ENCODE results near the gene A4GNT.

A4GNT gene

GRCh38 chr3:138081371-138082084, 50.7 kb downstream of the A4GNT start:
- CTCF ChIA-PET, result interaction anchor here (1.0 to 1.9 kb wide), 3 partner anchors 11 to 37 kb away, joined by 3 to 7 read pairs (median 7); partner anchors contain the start of gene DZIP1L
- POLR2A ChIA-PET, result no interaction called here
- no peak for DNase-seq
- Histone ChIP-seq H3K9me3 (ENCODE audit: control extremely low read depth in 1 of 5, control insufficient read depth in 4 of 5, insufficient read depth in 2 of 5, low read depth in 1 of 5, low read length in 4 of 5) (no peaks in the 10 kb centered on the region), H3K36me3 (ENCODE audit: control insufficient read depth in 4 of 4, insufficient read depth in 4 of 4, low read length in 3 of 4) (peaks cover 0 to 13% (median 0%) of the 10 kb centered on the region in 4 experiments), H3K27me3 (replicated peaks in 2 of 5; ENCODE audit: control insufficient read depth in 4 of 5, insufficient read depth in 5 of 5, low read length in 4 of 5) (no peaks in the 10 kb centered on the region), H3K27ac (ENCODE audit: insufficient read depth in 1 of 2, low read depth in 1 of 2, low read length in 2 of 2, poor library complexity in 1 of 2, severe bottlenecking in 2 of 2) (no peak overlapping the region), H3K4me1 (ENCODE audit: control extremely low read depth in 1 of 4, control insufficient read depth in 4 of 4, insufficient read depth in 4 of 4, low read length in 3 of 4) (no peaks in the 10 kb centered on the region), H3K4me3 (ENCODE audit: control insufficient read depth in 1 of 7, extremely low read depth in 1 of 7, insufficient read depth in 4 of 7, low read depth in 2 of 7, low read length in 6 of 7) (no peak overlapping the region)
- 96% methylated on average over 4 of the region's 5 CpGs for WGBS (ENCODE audit: insufficient coverage)

GRCh38 chr3:138079901-138080300, 52.3 kb downstream of the A4GNT start:
- POLR2A ChIA-PET, result no interaction called here
- Histone ChIP-seq H3K27me3 (replicated peaks in 2 of 5; ENCODE audit: control insufficient read depth in 4 of 5, insufficient read depth in 5 of 5, low read length in 4 of 5) (no peaks in the 10 kb centered on the region), H3K27ac (ENCODE audit: insufficient read depth in 1 of 2, low read depth in 1 of 2, low read length in 2 of 2, poor library complexity in 1 of 2, severe bottlenecking in 2 of 2) (no peak overlapping the region), H3K36me3 (ENCODE audit: control insufficient read depth in 4 of 4, insufficient read depth in 4 of 4, low read length in 3 of 4) (peaks cover 0 to 12% (median 0%) of the 10 kb centered on the region in 4 experiments), H3K9me3 (ENCODE audit: control extremely low read depth in 1 of 5, control insufficient read depth in 4 of 5, insufficient read depth in 2 of 5, low read depth in 1 of 5, low read length in 4 of 5) (no peaks in the 10 kb centered on the region), H3K4me3 (ENCODE audit: control insufficient read depth in 1 of 7, extremely low read depth in 1 of 7, insufficient read depth in 4 of 7, low read depth in 2 of 7, low read length in 6 of 7) (no peak overlapping the region), H3K4me1 (ENCODE audit: control extremely low read depth in 1 of 4, control insufficient read depth in 4 of 4, insufficient read depth in 4 of 4, low read length in 3 of 4) (no peaks in the 10 kb centered on the region)
- WGBS (ENCODE audit: insufficient coverage), result 96% methylated on average over 5 of the region's 5 CpGs
- no peak for DNase-seq
- CTCF ChIA-PET, result interaction anchor here (0.7 to 1.1 kb wide), 4 partner anchors 9 to 28 kb away, joined by 3 to 4 read pairs (median 3); no protein-coding TSS in a partner anchor

- Histone ChIP-seq H3K27me3 (replicated peaks in 2 of 5; ENCODE audit: control insufficient read depth in 4 of 5, insufficient read depth in 5 of 5, low read length in 4 of 5) (no peaks in the 10 kb centered on the region), H3K36me3 (ENCODE audit: control insufficient read depth in 4 of 4, insufficient read depth in 4 of 4, low read length in 3 of 4) (peaks cover 0 to 10% (median 0%) of the 10 kb centered on the region in 4 experiments), H3K9me3 (ENCODE audit: control extremely low read depth in 1 of 5, control insufficient read depth in 4 of 5, insufficient read depth in 2 of 5, low read depth in 1 of 5, low read length in 4 of 5) (no peaks in the 10 kb centered on the region), H3K27ac (ENCODE audit: insufficient read depth in 1 of 2, low read depth in 1 of 2, low read length in 2 of 2, poor library complexity in 1 of 2, severe bottlenecking in 2 of 2) (no peak overlapping the region), H3K4me1 (ENCODE audit: control extremely low read depth in 1 of 4, control insufficient read depth in 4 of 4, insufficient read depth in 4 of 4, low read length in 3 of 4) (no peaks in the 10 kb centered on the region), H3K4me3 (ENCODE audit: control insufficient read depth in 1 of 7, extremely low read depth in 1 of 7, insufficient read depth in 4 of 7, low read depth in 2 of 7, low read length in 6 of 7) (no peak overlapping the region)
- DNase-seq, result no peak
- ChIA-PET CTCF (interaction anchor here (1.1 kb wide), 1 partner anchor 10 kb away, joined by 3 read pairs; no protein-coding TSS in a partner anchor), POLR2A (no interaction called here)
- WGBS (ENCODE audit: insufficient coverage), result 0% methylated on average over 1 of the region's 1 CpG
These were observed 53.3 kb downstream of the A4GNT start for GRCh38 chr3:138078901-138079344.

- CTCF ChIA-PET, result no interaction called here
- no peaks in the 10 kb centered on the region for H3K4me1 ChIP-seq (ENCODE audit: control extremely low read depth in 1 of 4, control insufficient read depth in 4 of 4, insufficient read depth in 4 of 4, low read length in 3 of 4)
- WGBS (ENCODE audit: insufficient coverage), result 100% methylated on average over 1 of the region's 4 CpGs
- H3K4me3 ChIP-seq (ENCODE audit: control insufficient read depth in 1 of 7, extremely low read depth in 1 of 7, insufficient read depth in 4 of 7, low read depth in 2 of 7, low read length in 6 of 7), result no peak overlapping the region
- no peaks in the 10 kb centered on the region for H3K27me3 ChIP-seq (replicated peaks in 2 of 5; ENCODE audit: control insufficient read depth in 4 of 5, insufficient read depth in 5 of 5, low read length in 4 of 5)
- POLR2A ChIA-PET, result no interaction called here
- no peaks in the 10 kb centered on the region for H3K9me3 ChIP-seq (ENCODE audit: control extremely low read depth in 1 of 5, control insufficient read depth in 4 of 5, insufficient read depth in 2 of 5, low read depth in 1 of 5, low read length in 4 of 5)
- DNase-seq, result no peak
- no peak overlapping the region for H3K27ac ChIP-seq (ENCODE audit: insufficient read depth in 1 of 2, low read depth in 1 of 2, low read length in 2 of 2, poor library complexity in 1 of 2, severe bottlenecking in 2 of 2)
- peaks cover 0 to 4% (median 1%) of the 10 kb centered on the region in 4 experiments for H3K36me3 ChIP-seq (ENCODE audit: control insufficient read depth in 4 of 4, insufficient read depth in 4 of 4, low read length in 3 of 4)
These were observed 54.1 kb downstream of the A4GNT start for GRCh38 chr3:138078096-138078495.
